HCT116 (cell line): ENCODE results near the gene TPBGL.

Experiments used
- EGR1 ChIP-seq: IDR thresholded peaks from 2 replicates; pipeline ENCODE4 v1.6.1; 2012; ENCODE audit warnings: low read depth
- ELF1 ChIP-seq: IDR thresholded peaks from 2 replicates; pipeline ENCODE4 v1.6.1; 2012; ENCODE audit warnings: low read depth, borderline replicate concordance
- EZH2 ChIP-seq: fragments of 200-600 bp; sonication (generic); IDR thresholded peaks from 2 replicates; pipeline ENCODE4 v1.6.1; 2017; ENCODE audit warnings: antibody characterized with exemption, mixed run types
- EZH2phosphoT487 ChIP-seq: fragments of 200-600 bp; IDR thresholded peaks from 2 replicates; pipeline ENCODE4 v1.6.1; 2018; ENCODE audit warnings: antibody characterized with exemption, borderline replicate concordance
- FOSL1 ChIP-seq: IDR thresholded peaks from 2 replicates; pipeline ENCODE4 v1.6.1; 2012; ENCODE audit warnings: low read depth
- POLR2A ChIP-seq: IDR thresholded peaks from 2 replicates; pipeline ENCODE4 v1.7.0; 2011; ENCODE audit warnings: borderline replicate concordance; ENCODE audit not compliant: insufficient read depth, insufficient read length; ENCODE audit errors: extremely low read depth
- SP1 ChIP-seq: IDR thresholded peaks from 2 replicates; pipeline ENCODE4 v1.6.1; 2012; ENCODE audit warnings: low read depth
- TCF7L2 ChIP-seq: IDR thresholded peaks from 2 replicates; pipeline ENCODE4 v1.7.0; 2011; ENCODE audit warnings: borderline replicate concordance, inconsistent platforms; ENCODE audit not compliant: insufficient read depth, insufficient read length; ENCODE audit errors: extremely low read depth
- ZNF274 ChIP-seq: fragments of 200-500 bp; sonication (Bioruptor generic); IDR thresholded peaks from 2 replicates; pipeline ENCODE4 v1.6.1; 2014; ENCODE audit warnings: mild to moderate bottlenecking, low read depth, low read length, inconsistent platforms
- TF ChIP-seq, protein P1 (sequence below), 3 experiments: fragments of 200-600 bp in 1 of 3; sonication (generic) in 1 of 3; IDR thresholded peaks in 2 of 3; conservative IDR thresholded peaks in 1 of 3; 2 replicates each; pipeline ENCODE4 v1.5.1; 2012 to 2017; ENCODE audit warnings: low read depth in 2 of 3, low read length in 2 of 3, antibody characterized with exemption in 1 of 3, borderline replicate concordance in 1 of 3, control low read depth in 1 of 3, mild to moderate bottlenecking in 1 of 3, mixed read lengths in 1 of 3, mixed run types in 1 of 3, moderate library complexity in 1 of 3; ENCODE audit not compliant: insufficient read depth in 1 of 3

- TF ChIP-seq, protein P1, sequence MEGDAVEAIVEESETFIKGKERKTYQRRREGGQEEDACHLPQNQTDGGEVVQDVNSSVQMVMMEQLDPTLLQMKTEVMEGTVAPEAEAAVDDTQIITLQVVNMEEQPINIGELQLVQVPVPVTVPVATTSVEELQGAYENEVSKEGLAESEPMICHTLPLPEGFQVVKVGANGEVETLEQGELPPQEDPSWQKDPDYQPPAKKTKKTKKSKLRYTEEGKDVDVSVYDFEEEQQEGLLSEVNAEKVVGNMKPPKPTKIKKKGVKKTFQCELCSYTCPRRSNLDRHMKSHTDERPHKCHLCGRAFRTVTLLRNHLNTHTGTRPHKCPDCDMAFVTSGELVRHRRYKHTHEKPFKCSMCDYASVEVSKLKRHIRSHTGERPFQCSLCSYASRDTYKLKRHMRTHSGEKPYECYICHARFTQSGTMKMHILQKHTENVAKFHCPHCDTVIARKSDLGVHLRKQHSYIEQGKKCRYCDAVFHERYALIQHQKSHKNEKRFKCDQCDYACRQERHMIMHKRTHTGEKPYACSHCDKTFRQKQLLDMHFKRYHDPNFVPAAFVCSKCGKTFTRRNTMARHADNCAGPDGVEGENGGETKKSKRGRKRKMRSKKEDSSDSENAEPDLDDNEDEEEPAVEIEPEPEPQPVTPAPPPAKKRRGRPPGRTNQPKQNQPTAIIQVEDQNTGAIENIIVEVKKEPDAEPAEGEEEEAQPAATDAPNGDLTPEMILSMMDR (IDR thresholded peaks at IDR 0.05 in 2 of 3, conservative IDR thresholded peaks at IDR 0.05 in 1 of 3; ENCODE audit: borderline replicate concordance in 1 of 3, insufficient read depth in 1 of 3, low read depth in 2 of 3, low read length in 2 of 3): no peak
- TF ChIP-seq ZNF274 (no peak), POLR2A (no peak), ELF1 (no peak), FOSL1 (no peak), EZH2 (no peak), SP1 (no peak), EGR1 (no peak), TCF7L2 (no peak), EZH2phosphoT487 (no peak)
These were observed 36.9 kb upstream of the TPBGL start for GRCh38 chr11:75203641-75204011.
